Sigmoid colon (tissue), 3 donors: Measurements from ENCODE around the gene ARHGEF28.

Experiments
- CTCF ChIP-seq, 4 experiments: fragments of 450-650 bp in 3 of 4; fragments of 200-600 bp in 1 of 4; IDR thresholded peaks; one replicate each; pipeline ENCODE4 v1.5.1; 2016 to 2019; ENCODE audit warnings: antibody characterized with exemption in 4 of 4, mild to moderate bottlenecking in 3 of 4, moderate library complexity in 2 of 4
- POLR2A ChIP-seq, 2 donors: fragments of 450-650 bp; IDR thresholded peaks; one replicate each; pipeline ENCODE4 v1.6.1; 2016; ENCODE audit warnings: antibody characterized with exemption in 2 of 2, mild to moderate bottlenecking in 2 of 2, moderate library complexity in 2 of 2

GRCh38 chr5:73894860-73895259 lies 268.9 kb downstream of the ARHGEF28 start:
- TF ChIP-seq POLR2A (IDR thresholded peaks at IDR 0.05) (no peak), CTCF (IDR thresholded peaks at IDR 0.05) (no peak)
